GM18867 (cell line): ENCODE measurements around the gene LTBR.

Experiments
- ATAC-seq: cut with Tn5 transposase; IDR thresholded peaks from one replicate; pipeline ENCODE4 v1.9.1; 2021; ENCODE audit warnings: mild to moderate bottlenecking, moderate library complexity; ENCODE audit not compliant: unreplicated experiment

The LTBR gene

GRCh38 chr12:6382371-6382770 lies 1.6 kb upstream of the LTBR start:
- no peak for ATAC-seq

- no peak for ATAC-seq
Measured at GRCh38 chr12:6382982-6383381, 980 bp upstream of the LTBR start.

- no peak for ATAC-seq
Measured at GRCh38 chr12:6384499-6385436, 806 bp downstream of the LTBR start.

DNA sequence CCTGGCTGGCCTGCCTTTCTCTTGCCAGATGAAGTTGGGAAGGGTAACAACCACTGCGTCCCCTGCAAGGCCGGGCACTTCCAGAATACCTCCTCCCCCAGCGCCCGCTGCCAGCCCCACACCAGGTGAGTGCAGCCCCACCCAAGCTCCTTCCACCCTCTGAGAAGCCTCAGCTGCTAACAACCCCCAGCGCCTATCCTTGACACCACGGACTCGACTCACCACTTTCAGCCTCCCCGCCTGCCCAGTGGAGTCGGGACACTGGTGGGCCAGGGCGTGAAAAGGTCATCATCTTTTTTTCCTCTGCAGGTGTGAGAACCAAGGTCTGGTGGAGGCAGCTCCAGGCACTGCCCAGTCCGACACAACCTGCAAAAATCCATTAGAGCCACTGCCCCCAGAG lies 2.1 kb downstream of the LTBR start:
- no peak for ATAC-seq

DNA sequence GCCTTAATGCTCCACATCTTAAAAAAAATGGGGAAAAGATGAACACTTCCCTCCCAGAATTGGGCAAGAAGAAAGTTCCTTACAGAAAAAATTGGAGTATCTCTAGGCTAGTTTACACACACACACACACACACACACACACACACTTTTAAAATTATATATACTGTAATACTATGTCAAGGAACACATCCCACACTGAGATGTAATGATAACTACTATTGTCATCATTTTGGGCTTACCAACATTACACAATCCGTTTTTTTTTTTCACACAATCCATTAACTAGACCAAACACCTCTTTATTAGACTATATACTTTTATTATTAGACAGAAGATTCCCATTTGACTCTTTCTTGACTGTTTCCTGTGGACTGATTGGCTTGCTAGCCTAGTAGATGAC lies 2.5 kb downstream of the LTBR start:
- no peak for ATAC-seq

GRCh38 chr12:6387541-6387940 lies 3.6 kb downstream of the LTBR start:
- ATAC-seq = no peak

GRCh38 chr12:6390084-6390799 lies 6.3 kb downstream of the LTBR start:
- no peak for ATAC-seq

DNA sequence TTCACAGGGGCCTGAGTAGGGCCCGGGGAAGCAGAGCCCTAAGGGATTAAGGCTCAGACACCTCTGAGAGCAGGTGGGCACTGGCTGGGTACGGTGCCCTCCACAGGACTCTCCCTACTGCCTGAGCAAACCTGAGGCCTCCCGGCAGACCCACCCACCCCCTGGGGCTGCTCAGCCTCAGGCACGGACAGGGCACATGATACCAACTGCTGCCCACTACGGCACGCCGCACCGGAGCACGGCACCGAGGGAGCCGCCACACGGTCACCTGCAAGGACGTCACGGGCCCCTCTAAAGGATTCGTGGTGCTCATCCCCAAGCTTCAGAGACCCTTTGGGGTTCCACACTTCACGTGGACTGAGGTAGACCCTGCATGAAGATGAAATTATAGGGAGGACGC lies 7.1 kb downstream of the LTBR start:
- no peak for ATAC-seq

GRCh38 chr12:6392504-6392903 lies 8.5 kb downstream of the LTBR start:
- ATAC-seq = no peak

DNA sequence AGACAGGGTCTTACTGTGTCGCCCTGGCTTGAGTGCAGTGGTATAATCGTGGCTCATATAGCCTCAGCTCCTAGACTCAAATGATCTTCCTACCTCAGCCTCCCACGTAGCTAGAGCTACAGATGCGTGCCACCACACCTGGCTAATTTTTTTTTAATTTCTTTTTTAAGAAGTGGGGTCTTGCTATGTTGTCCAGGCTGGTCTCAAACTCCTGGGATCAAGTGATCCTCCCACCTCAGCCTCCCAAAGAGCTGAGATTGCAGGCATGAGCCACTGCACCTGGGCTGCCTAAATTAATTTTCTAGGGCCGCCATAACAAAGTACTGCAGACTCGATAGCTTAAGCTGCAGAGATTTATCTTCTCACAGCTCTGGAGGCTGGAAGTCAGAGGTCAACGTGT lies 9.1 kb downstream of the LTBR start:
- ATAC-seq = no peak

DNA sequence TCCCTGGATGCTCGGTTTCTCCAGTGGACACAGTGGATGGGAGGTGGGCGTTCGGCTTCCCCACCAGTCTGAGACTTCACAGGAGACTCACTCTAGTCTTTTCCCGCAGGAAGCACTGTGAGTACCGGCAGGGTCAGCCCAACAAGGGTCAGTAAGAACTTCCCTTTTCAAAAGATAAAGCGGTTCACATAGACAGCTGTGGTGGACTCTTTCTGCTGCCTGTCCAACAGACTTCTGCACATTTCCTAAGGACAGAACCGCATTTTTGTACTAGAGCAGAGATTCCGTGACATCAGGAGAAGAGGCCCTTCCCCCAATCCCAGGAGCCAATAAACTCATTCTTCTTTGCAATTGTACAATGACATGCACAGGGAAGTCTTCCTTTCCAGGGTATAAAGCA lies 10.4 kb downstream of the LTBR start:
- ATAC-seq = no peak

DNA sequence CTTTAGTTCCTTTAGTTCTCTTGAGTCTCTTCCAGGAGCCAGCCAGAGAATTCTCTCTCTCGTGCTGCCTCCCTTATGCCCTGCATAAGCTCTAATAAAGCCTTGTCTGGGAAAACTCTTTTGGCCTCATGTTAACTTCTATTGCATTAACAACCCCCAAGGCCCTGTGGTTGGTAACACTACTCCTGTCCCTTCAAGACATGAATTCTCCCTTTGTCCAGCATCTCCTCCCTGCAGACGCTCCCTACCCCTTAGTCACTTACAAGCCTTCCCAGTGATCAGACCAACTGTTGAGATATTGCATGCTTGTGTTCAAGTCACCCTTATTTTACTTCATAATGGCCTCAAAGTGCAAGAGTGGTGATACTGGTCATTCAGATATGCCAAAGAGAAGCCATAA lies 12.1 kb downstream of the LTBR start:
- no peak for ATAC-seq

- no peak for ATAC-seq
Measured at GRCh38 chr12:6399884-6400644, 16.1 kb downstream of the LTBR start.

DNA sequence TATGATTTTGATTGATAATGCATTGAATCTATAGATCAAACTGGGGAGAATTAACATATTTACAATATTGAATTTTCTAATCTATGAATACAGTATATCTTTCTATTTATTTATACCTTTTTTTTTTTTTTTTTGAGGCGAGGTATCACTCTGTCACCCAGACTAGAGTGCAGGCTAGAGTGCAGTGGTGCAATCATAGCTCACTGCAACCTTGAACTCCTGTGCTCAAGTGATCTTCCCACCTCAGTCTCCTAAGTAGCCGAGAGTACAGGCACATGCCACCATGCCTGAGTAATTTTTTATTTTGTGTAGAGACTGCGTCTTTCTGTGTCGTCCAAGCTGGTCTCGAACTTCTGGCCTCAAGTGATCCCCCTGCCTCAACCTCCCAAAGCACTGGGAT lies 20.4 kb downstream of the LTBR start:
- no peak for ATAC-seq

GRCh38 chr12:6405963-6406362 lies 22.0 kb downstream of the LTBR start:
- ATAC-seq = no peak

DNA sequence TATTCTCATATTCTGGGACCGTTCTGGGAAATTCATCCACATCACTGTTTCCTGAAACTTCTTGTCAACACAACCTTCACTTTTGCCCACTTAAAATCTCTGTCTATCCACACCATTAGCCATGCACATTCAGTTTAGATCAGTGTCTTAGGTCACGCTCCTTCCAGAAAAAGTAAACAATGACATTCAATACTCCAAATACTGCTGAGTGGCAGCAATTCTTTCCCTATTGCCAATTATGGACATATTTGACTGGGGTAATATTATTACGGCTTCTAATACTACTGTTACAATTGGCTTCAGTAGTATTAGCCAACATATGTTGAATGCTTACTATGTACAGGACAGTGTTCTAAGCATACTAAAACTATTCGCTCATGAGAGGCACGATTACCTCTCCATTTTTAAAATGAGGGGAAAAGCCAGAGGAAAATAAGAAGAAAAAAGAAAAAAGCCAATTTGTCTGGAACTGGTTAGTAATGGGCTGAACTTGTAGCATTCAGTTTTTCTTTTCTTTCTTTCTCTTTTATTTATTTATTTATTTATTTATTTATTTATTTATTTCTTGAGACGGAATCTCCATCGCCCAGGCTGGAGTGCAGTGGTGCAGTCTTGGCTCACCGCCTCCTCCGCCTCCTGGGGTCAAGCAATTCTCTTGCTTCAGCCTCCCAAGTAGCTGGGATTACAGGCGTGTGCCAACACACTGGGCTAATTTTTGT lies 23.4 kb downstream of the LTBR start:
- ATAC-seq = no peak

- ATAC-seq = no peak
Measured at GRCh38 chr12:6416596-6416995, 32.6 kb downstream of the LTBR start.

DNA sequence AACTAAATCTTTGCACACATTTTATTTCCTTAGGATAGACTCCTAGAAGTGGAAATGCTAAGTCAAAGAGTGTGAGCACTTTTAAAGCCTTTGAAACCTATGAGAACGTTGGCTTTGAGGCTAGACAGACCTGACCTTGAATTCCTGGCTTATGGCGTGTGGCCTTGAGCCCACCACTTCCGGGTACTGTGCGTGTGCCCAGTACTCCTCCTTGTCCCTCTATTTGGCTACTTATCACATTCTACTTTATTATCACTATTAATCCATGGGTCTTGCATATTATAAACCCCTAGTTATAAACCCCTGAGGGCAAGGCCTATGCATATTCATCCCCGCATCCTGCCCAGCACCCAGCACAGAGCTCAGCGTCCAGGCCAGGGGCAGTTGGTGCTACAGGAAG lies 34.8 kb downstream of the LTBR start:
- no peak for ATAC-seq

DNA sequence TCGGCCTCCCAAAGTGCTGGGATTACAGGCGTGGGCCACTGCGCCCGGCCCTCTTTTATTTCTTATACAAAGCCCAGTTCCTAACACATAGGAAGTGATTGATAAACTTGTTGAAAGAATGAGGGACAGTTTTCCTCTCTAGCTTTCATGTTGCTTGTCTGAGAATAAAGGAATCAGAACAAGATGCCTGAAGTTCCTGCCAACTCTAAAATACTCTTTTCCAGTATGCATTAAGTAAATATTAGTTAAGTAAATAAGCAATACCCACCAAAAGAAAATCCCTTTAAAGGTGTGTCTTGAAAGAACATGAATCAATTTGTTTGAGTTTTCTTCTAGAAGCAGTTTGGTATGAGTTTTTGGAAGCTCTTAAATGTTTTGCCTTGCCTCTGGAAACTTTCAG lies 36.4 kb downstream of the LTBR start:
- ATAC-seq = no peak

GRCh38 chr12:6423267-6424007 lies 39.5 kb downstream of the LTBR start:
- peak; percentile 39 for ATAC-seq
